HEK293T (cell line): Measurements from ENCODE around the gene BSCL2.

Experiments used
- ARNT ChIP-seq: fragments of 450-650 bp; IDR thresholded peaks from 2 replicates; pipeline ENCODE4 v1.6.1; 2017; ENCODE audit warnings: mild to moderate bottlenecking
- BHLHE40 ChIP-seq: fragments of 450-650 bp; IDR thresholded peaks from 2 replicates; pipeline ENCODE4 v1.6.1; 2016; ENCODE audit warnings: mild to moderate bottlenecking, moderate library complexity, borderline replicate concordance
- CTBP1 ChIP-seq: fragments of 450-650 bp; IDR thresholded peaks from 2 replicates; pipeline ENCODE4 v1.6.1; 2016; ENCODE audit warnings: borderline replicate concordance
- ELF4 ChIP-seq: fragments of 450-650 bp; IDR thresholded peaks from 2 replicates; pipeline ENCODE4 v1.6.1; 2017; ENCODE audit warnings: antibody characterized with exemption
- FOXA1 ChIP-seq: fragments of 450-650 bp; IDR thresholded peaks from 2 replicates; pipeline ENCODE4 v1.6.1; 2016; ENCODE audit warnings: mild to moderate bottlenecking
- FOXM1 ChIP-seq: fragments of 450-650 bp; IDR thresholded peaks from 2 replicates; pipeline ENCODE4 v1.6.1; 2017; ENCODE audit warnings: mild to moderate bottlenecking, borderline replicate concordance
- HDGF ChIP-seq: fragments of 450-650 bp; IDR thresholded peaks from 2 replicates; pipeline ENCODE4 v1.6.1; 2017; ENCODE audit warnings: antibody characterized with exemption, borderline replicate concordance
- NFRKB ChIP-seq: fragments of 450-650 bp; IDR thresholded peaks from 2 replicates; pipeline ENCODE4 v1.6.1; 2016; ENCODE audit warnings: mild to moderate bottlenecking, moderate library complexity
- SP1 ChIP-seq: fragments of 450-650 bp; IDR thresholded peaks from 2 replicates; pipeline ENCODE4 v1.6.1; 2017
- SUZ12 ChIP-seq: fragments of 450-650 bp; IDR thresholded peaks from 2 replicates; pipeline ENCODE4 v1.6.1; 2016; ENCODE audit warnings: mild to moderate bottlenecking
- TARDBP ChIP-seq: fragments of 450-650 bp; IDR thresholded peaks from 2 replicates; pipeline ENCODE4 v1.6.1; 2016
- ZNF384 ChIP-seq: fragments of 450-650 bp; IDR thresholded peaks from 2 replicates; pipeline ENCODE4 v1.6.1; 2016

- TF ChIP-seq CTBP1 (no peak), FOXM1 (no peak), SP1 (no peak), TARDBP (no peak), ELF4 (no peak), HDGF (no peak), NFRKB (no peak), ZNF384 (no peak), ARNT (no peak), SUZ12 (no peak), FOXA1 (no peak), BHLHE40 (no peak)
These were observed at the start of gene BSCL2, which contains the start of gene GNG3 for GRCh38 chr11:62707277-62707861.
